GM19351 (cell line): ENCODE measurements around the gene HEYL.
"Not testable (repeated sequence)": the region's sequence is repeated elsewhere in the genome, so short reads cannot be mapped to it uniquely, and the experiment has no call there.

Source experiments
- ATAC-seq: cut with Tn5 transposase; IDR thresholded peaks from one replicate; pipeline ENCODE4 v1.9.1; 2021; ENCODE audit warnings: mild to moderate bottlenecking, moderate library complexity; ENCODE audit not compliant: unreplicated experiment

The HEYL gene

GRCh38 chr1:39613250-39613649, 26.2 kb downstream of the HEYL start:
- ATAC-seq = no peak

DNA sequence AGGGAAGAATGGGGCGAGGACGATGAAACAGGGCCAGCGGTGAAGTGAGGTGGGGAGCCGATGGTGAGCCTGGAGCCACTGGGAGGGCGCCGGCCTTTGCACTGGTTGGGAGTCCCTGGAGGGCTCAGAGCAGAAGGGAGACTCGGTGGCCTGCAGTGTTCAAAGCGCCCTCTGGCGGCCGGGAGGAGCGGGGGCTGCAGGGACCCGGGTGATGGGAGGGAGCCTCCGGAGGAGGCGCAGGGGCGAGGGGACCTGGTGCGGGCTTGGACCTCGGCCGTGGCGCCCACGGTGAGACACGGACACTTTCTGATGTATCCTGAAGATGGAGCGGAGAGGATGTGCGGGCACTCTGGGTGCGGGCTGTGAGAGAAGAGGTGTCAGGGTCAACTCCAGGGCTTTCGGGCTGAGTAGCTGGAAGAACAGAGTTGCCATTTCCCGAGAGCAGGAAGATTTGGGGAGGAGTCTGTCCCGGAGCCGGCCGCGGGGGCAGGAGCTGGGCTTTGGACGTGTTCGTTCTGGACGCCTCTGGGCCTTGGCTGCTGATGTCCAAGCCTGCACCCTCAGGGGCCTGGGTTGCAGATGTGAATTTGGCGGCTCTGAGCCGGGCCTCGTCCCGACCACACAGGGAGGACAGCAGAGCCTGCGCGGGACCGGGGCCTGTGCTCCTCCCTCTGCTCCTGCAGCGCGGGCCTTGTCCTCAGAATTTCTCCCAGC, 29.7 kb downstream of the HEYL start:
- ATAC-seq = no peak

- no peak for ATAC-seq
These were observed 30.5 kb downstream of the HEYL start for GRCh38 chr1:39608921-39609320.

GRCh38 chr1:39603677-39604076, 35.8 kb downstream of the HEYL start:
- ATAC-seq = not testable (repeated sequence)

DNA sequence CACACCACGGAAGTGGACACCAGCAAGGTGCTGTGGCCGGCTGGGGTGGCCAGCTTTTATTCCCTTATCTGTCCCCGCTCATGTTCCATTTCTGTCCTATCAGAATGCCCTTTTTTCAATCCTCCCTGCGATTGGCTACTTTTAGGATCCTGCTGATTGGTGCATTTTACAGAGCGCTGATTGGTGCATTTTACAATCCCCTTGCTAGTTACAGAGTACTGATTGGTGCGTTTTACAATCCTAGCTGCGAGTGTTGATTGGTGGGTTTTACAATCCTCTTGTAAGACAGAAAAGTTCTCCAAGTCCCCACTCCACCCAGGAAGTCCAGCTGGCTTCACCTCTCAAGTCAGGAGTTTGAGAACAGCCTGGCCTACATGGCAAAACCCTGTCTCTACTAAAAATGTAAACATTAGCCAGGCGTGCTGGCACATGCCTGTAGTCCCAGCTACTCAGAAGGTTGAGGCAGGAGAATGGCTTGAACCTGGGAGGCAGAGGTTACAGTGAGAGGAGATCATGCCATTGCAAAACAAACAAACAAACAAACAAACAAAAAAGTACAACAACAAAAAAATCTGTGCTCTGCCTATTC, 37.7 kb downstream of the HEYL start:
- not testable (repeated sequence) for ATAC-seq

DNA sequence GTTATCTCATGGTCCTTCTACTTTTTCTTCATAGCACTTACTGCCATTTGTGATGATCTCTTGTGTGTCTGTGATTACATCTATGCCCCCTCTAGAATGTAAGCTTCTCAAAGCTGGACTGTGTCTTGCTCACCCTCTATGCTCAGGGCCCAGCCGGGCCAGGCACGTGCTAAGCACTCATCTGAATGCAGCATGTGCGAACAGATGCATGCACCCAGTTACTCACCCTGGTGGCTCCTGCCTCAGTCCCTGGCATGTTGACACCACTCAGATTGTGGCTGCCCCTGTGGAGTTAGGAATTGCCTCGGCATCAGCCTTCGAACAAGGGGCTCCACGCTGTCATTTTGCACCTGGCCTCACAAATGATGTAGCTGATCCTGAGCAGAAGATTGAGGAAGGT, 43.3 kb downstream of the HEYL start:
- no peak for ATAC-seq

DNA sequence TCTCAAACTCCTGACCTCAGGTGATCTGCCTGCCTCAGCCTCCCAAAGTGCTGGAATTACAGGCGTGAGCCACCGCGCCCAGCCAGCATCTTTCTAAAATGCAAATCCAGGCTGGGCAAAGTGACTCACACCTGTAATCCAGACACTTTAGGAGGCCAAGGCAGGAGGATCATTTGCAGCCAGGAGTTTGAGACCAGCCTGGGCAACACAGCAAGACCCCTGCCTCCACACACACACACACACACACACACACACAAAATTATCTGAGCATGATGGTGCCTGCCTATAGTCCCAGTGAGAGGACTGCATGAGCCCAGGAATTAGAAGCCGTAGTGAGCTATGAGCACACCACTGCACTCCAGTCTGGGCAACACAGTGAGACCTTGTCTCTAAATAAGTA, 46.1 kb downstream of the HEYL start:
- ATAC-seq = no peak

GRCh38 chr1:39592069-39592468, 47.4 kb downstream of the HEYL start:
- no peak for ATAC-seq

DNA sequence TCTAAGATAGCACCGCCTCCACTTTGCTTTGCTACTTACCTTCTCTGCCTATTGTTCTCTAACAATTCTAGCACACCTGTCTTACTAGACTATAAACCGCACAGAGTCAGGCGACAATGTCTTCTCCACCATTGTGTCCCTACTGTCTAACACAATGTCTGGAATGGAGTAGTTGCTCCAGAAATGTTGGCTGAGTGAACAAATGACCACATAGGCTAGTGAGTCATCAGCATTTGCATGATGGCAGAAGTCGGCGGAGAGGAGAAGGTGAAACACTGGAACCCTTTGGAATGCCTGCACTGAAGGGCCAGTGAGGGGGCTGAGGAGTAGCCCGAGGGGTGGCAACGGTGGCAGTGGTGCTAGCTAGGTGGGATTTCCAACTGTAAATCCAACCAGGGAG, 48.9 kb downstream of the HEYL start:
- no peak for ATAC-seq

- no peak for ATAC-seq
These were observed 53.5 kb downstream of the HEYL start for GRCh38 chr1:39585933-39586332.

DNA sequence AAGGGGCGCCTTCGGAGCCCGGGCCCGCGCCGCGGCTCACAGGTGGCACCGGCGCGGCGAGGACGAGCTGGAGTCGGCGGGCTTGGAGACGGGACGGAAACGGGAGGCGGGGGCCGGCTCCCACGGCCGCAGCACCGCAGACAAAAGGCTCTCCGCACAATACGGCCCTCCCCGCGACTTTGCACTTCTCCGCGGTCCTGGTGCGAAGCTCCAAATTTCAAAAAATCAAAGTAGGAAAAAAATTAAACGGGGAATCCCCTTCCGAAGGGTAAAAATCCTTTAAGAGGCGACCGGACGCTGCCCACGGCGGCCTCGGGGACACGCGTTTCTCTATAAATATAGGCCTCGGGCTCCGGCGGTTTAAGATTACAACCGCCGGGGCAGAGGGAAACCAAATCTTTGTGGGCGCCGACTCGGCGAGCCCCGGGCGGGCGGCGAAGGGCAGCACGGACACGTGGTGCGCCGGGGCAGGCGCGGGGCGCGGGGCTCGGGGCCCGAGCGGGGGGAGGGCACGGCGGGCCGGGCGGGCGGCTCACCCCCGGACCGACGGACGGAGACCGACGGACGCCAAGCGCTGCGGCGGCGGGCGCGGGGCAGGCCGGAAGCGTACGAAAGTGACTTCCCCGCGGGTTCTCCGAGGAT, 63.3 kb downstream of the HEYL start:
- ATAC-seq = peak; percentile 27

DNA sequence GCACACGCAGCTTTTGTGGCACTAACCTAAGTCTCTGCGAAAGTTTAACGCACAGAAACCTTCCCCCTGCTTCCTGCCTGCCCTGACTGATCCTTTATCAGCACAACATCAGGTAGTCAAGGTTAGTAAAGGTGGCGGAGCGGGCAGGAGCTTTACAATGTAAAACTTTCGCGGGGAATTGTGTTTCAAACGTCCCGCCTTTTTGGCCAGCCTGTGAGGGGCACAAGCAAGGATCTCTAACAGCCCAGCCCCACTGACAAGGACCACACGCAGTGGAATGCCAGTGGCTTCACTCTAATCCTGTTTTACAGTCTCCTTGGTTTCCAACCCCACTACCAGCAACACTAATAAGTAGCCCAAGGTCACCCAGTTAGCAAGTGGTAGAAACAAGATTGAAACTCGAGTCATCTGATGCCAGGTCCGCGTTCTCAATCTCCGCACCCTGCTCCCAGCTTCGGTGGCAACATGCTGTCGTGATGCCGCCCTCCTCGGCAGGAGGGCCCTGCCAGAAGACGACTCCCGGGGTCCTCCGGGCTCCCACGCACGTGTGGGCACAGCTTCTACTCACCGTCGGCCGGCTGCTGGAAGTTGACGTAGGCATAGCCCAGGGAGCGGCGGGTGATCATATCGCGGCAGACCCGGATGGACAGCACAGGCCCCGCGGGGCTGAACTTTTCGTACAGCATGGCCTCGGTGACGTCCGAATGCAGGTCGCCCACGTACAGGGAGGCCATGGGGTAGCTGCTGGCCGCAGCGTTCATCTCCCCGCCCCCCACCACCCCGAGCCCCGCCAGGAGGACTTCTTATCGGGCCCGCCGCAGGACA, 64.0 kb downstream of the HEYL start:
- no peak for ATAC-seq

GRCh38 chr1:39574646-39575045, 64.8 kb downstream of the HEYL start:
- ATAC-seq = no peak
